HuH-7.5 (cell line): ENCODE measurements around the gene TTC4.

Experiments used
- DNase-seq: peaks from one replicate; pipeline ENCODE4 v3.0.0; 2011; ENCODE audit warnings: low spot score

TTC4 gene

DNA sequence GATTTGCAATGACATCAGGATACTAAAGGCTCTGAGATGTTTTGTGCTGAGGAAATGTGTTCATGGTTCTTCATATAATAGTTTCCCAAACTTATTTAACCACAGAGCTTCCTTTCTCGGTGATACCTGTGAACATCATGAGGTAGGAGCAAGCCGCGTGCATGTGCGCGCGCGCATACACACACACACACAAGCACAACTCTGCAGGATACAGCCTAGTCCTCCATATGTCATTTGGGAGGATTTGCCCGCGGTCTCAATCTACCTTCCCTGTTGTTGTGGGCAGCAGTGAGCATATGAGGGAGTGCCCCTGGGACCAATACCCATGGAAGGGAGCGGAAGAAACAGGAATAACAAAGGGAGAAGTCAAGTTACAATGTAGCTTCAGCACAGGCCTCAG lies 12.2 kb upstream of the TTC4 start:
- DNase-seq: no peak

DNA sequence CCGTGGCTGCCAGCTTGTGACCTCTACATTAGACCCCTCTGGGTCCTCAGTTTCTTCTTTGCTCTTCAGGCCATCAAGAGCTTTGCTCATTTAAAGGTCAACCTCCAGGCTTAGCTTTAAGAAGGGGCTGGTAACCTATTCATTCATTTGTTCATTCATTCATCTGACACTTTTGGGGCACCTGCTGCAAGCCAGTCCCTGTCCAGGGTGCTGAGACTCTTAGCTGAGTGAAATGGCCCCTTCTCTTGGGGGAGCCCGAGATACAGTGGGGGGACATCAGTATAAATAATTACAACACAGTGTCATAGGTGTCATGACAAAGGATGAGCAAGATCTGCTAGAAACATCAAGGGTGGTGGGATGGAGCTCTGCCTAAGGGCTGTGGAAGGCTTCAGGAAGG lies 10.5 kb upstream of the TTC4 start:
- DNase-seq: no peak

GRCh38 chr1:54706419-54706818 lies 9.2 kb upstream of the TTC4 start:
- DNase-seq: no peak

GRCh38 chr1:54708385-54708784 lies 7.3 kb upstream of the TTC4 start:
- DNase-seq: no peak

DNA sequence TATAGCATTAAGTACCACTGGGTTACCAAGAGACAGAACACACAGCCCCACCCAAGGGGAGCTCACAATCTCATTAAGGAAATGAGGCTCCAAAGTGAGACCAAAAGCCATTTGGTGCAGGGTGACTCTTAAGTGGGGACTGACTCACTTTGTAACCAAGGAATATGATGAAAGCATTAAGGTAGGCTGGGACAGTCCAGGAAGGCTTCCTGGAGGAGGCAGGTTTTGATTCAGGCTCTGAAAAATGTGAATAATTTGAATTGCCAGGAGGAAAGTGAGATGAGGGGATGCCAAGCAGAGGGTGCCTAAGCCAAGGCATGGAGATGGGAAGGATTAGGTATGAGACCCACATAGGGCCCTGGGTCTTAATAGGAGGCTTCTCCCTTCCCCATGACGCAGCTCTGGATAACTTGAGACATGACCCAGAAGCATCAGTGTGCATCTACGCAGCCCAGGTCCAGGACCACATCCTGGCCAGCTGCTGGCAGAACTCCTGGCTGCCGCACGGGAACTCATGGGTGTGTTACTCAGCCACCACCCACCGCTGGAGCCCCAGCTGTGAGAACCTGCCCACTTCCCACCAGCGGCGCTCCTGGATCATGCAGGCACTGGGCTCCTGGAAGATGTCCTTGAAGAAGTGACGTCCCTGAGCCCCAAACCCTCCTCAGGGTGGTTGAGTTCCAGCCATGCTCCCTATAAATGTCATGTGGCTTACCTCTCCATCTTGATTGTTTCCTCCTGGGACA lies 5.9 kb upstream of the TTC4 start:
- DNase-seq: no peak

- DNase-seq: no peak
Observed at GRCh38 chr1:54710434-54710833, 5.2 kb upstream of the TTC4 start.

DNA sequence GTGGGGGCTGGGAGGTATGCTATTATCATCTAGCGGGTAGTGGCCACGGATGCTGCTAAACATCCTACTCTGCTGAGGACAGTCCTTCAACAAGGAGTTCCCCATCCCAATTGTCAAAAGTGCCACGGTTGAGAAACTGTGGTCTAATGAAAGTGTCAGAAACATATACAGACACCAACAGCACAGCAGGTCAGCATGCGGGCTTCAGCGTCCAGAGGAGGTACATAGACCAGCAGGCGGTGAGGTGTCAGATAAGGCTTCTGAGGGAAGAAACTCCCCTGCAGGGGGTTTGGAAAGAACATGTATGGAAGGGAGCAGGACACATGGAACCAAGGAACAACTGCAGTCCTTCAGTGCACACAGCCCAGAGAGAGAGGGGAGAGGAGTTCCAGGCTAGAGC lies 4.8 kb upstream of the TTC4 start:
- DNase-seq: no peak

GRCh38 chr1:54711536-54711935 lies 4.1 kb upstream of the TTC4 start:
- DNase-seq: no peak

DNA sequence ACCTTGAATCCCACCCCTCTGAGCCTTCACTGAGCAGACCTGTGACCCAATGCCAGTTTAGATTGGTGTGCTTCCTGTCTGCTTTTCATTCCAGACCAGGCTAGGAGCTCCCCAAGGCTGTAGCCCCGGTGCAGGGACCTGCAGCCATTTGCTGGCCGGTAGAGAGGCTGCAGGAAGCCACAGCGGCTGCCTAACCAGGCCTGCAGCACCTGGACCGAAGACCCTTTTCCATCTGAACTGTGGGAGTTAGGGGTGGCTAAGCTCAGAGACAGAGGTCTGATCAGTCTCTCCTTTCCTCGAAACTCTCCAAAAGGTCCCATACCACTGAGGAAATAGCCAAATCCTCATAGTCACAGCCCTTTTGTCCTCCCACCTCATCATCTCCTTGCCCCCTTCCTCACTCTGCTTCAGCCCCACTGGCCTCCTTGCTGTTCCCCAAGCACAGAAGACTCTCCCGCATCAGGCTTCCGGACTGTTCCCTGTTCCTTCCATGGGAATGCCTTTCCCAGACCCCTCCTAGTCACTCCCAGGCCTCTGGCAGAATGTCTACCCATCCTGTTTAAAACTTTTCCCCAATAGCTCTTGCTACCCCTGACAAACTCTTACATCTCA lies 674 bp upstream of the TTC4 start:
- DNase-seq: no peak

DNA sequence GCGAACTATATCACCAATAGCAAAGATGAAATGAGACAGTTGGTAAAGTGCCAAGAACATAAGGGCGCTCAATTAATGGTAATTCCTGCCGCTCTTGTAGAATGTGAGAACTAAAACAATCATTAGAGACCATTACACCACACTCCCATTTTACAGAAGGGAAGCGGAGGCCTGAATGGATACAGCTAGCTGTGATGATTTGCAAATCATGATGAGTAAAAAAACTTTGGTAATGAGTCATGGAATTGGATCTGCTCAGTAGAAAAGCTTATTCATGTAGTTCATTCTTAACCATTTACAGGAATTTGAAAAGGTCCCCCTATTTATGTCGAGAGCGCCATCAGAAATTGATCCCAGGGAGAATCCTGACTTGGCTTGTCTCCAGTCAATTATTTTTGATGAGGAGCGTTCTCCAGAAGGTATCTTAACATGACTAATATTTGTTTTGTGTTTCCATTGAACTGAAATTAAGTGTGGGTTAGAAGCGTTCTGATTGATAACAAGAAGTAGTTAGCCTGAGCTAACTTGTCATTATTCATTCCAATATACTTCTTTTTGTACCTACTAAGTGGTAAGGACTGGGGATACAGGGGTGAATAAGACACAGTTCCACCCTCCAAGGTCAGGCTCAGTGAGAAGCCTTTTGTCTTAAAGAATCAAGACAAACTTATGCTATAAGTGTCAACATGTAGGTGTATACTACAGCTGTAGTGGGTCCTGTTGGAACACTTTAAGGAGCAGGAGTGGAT lies 812 bp downstream of the TTC4 start:
- no peak for DNase-seq

- no peak for DNase-seq
Observed at GRCh38 chr1:54721719-54722118, 6.1 kb downstream of the TTC4 start.

DNA sequence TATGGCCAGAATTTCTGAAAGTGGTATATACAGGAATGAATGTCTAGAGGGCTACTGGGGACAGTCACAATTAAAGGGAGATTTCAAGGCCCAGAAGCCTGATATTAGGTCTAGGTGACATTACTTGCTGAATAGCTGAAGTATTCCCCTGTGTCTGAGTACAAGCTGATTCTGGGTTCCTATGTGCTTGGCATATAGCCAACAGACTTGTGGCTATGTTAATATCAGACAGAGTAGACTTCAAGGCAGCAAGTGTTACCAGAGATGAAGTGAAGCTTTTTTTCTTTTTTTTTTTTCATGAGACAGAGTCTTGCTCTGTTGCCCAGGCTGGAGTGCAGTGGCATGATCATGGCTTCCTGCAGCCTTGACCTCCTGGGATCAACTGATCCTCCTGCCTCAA lies 8.3 kb downstream of the TTC4 start:
- DNase-seq: no peak

- no peak for DNase-seq
Observed at GRCh38 chr1:54724771-54725170, 9.1 kb downstream of the TTC4 start.

DNA sequence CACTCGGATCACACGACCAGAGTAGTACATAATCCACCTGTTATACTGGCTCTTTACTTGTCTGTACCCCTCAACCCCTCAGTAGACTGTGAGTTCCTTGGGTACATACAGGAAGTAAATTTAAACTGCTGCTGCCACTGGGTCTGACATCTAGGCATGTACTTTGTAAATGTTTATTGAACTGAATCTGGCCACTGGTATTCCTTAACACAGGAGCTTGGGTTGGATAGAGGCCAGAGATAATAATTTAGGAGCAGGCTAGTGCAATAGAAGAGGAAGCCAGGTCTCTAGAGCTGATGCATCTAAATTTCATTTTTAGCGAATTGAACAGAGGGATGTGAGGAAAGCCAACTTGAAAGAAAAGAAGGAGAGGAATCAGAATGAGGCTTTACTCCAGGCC lies 12.4 kb downstream of the TTC4 start:
- no peak for DNase-seq

GRCh38 chr1:54736685-54737084 lies 21.0 kb downstream of the TTC4 start:
- DNase-seq: no peak

GRCh38 chr1:54738244-54738643 lies 22.6 kb downstream of the TTC4 start:
- DNase-seq: no peak

- no peak for DNase-seq
Observed at GRCh38 chr1:54741531-54741930, 25.9 kb downstream of the TTC4 start.

DNA sequence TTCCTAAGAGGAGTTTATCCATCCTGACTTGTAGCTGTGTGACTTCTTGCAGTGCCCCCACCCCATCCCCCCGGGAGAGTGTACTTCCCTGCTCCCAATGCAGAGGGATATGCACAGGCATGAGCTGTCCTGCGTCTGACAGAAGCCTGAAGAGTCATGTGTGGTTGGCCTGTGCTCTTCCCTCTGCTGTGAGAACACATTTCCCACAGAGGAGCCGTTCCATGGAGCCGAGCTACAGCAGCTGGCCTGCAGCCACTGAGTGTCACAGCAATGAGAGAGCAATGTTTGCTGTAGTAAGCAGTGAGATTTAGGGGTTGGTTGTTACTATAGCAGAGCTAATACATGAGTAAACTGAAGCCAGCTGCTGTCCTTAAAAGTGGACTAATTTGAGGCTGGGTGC lies 26.6 kb downstream of the TTC4 start:
- no peak for DNase-seq

DNA sequence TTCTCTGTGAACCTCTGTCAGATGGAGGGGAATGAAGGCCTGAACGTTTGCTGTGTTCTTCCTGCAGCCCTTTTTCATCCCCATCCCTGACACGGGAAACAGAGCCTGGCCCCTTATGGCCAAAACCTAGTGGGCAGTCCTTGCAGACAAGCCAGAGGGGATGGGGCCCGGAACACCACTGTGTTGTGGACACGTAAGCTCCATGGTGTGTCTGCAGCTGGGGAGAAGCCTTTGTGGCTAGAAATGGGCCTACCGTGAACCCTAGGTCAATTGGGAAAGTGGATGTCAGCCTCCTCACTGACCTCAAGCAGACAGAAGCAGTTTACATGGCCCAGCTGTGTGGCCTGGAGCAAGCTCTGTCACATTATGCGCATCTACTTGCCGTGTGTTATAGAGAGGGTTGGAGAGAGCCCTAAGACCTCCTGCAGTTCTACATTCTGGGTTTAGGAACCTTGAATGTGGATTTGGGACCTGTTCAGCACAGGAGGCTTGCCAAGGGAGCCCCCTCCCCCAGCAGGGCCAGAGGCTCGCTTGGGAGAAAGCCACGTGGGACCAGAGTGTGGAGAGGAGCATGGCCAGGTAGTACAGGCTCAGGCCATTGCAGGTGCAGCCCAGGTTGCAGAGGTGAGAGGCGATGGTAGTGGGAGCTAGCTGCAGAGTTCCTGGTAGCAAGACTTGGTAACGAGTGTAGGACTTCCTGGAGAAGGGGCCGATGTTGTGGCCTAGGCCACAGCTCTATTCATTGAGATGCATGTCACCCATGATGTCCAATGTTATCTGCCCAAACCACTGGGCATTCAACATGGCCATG lies 28.0 kb downstream of the TTC4 start:
- DNase-seq: no peak

GRCh38 chr1:54744696-54745095 lies 29.0 kb downstream of the TTC4 start:
- no peak for DNase-seq

DNA sequence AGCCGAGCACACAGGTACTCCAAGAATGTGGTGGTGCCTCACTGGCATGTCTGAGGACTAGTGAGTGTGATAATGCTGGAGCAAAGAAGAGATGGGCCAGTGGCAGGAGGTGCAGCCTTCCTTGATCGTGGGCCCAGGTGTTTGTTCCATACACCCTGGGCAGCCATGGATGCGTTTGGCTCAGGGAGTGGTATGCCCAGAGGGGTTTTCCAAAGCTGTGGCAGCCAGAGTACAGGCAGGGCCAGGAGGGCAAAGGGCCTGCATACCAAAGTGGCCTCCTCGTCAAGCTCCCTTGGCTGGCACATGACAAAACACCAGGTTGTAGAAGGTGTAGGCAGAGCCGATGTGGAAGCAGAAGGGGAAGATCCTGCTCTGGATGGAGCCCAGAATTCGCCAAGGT lies 29.6 kb downstream of the TTC4 start:
- DNase-seq: no peak

DNA sequence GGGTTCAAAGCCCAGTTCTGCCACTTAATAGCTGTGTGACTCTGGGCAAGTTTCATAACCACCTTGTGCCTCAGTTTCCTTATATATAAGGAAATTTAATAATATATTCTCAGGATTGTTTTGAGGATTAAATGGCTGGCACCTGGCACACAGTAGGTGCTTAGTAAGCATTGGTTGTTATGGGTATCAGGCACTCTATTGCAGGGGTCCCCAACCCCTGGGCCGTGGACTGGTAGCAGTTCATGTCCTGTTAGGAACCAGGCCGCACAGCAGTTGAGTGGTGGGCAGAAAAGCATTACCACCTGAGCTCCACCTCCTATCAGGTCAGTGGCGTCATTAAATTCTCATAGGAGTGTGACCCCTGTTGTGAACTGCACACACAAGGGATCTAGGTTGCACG lies 30.2 kb downstream of the TTC4 start:
- no peak for DNase-seq
